ENCODE data around the gene MRPS12.
"Not testable (repeated sequence)": the region's sequence is repeated elsewhere in the genome, so short reads cannot be mapped to it uniquely, and the experiment has no call there.

- TF ChIP-seq CTCF (IDR thresholded peaks at IDR 0.05; ENCODE audit: low read length); EZH2 (optimal IDR thresholded peaks at IDR 0.05; ENCODE audit: low read depth, low read length): not testable (repeated sequence)
Measured at GRCh38 chr19:38966149-38966548, 35.4 kb downstream of the MRPS12 start.

Data from MM.1S (cell line).